Adrenal gland (tissue), 12 donors: Measurements from ENCODE around the gene DCDC2. TPM values are rescaled to one million over a fixed set of nuclear protein-coding genes. Genes with fewer than 3 reads are reported as not detected.
"Not testable (repeated sequence)": the region's sequence is repeated elsewhere in the genome, so short reads cannot be mapped to it uniquely, and the experiment has no call there.

Experiments used
- DNase-seq, 7 donors: peaks; one replicate each; pipeline ENCODE4 v3.0.0-alpha.2; 2019 to 2020
- H3K27ac ChIP-seq, 5 donors: fragments of 200-600 bp; sonication (generic) in 4 of 5; 1 replicate in 3 of 5; 2 replicates in 2 of 5; pipeline versions ENCODE4 v1.5.1 to v1.8.0; 2016 to 2020; ENCODE audit warnings: mild to moderate bottlenecking in 1 of 5
- H3K27me3 ChIP-seq: fragments of 200-600 bp; 2 replicates; pipeline ENCODE4 v1.8.0; 2021
- H3K36me3 ChIP-seq, 2 donors: fragments of 200-600 bp; replicated peaks in 1 of 2; 1 replicate in 1 of 2; 2 replicates in 1 of 2; pipeline versions ENCODE4 v1.5.1 to v1.8.0; 2018 to 2022
- H3K4me1 ChIP-seq, 2 donors: fragments of 200-600 bp; replicated peaks in 1 of 2; 1 replicate in 1 of 2; 2 replicates in 1 of 2; pipeline versions ENCODE4 v1.5.1 to v1.8.0; 2018 to 2021
- H3K4me3 ChIP-seq, 4 donors: fragments of 200-600 bp; sonication (generic) in 3 of 4; one replicate each; pipeline ENCODE4 v1.5.1; 2016 to 2018
- H3K9me3 ChIP-seq, 3 donors: fragments of 200-600 bp; sonication (generic) in 1 of 3; replicated peaks in 1 of 3; 1 replicate in 2 of 3; 2 replicates in 1 of 3; pipeline versions ENCODE4 v1.5.1 to v1.8.0; 2016 to 2021
- POLR2A ChIP-seq, 2 donors: fragments of 450-650 bp; IDR thresholded peaks; one replicate each; pipeline ENCODE4 v1.6.1; 2017; ENCODE audit warnings: antibody characterized with exemption in 2 of 2, mild to moderate bottlenecking in 2 of 2, moderate library complexity in 1 of 2
- WGBS, 4 donors: extraction: QIAGEN DNeasy Blood & Tissue Kit in 2 of 4; methylation state at CpG; one replicate each; pipeline versions ENCODE4 v1.1.5 to v1.1.7; 2013 to 2017; 5-methylcytosine and 5-hydroxymethylcytosine counted together
- intact Hi-C, 2 donors: fragments of 100-400 bp; cut with DNase I; formaldehyde crosslinking; loops; one replicate each; pipeline versions ENCODE4 v1.14.1 to v1.15.0; 2022 to 2023
- polyA plus RNA-seq, 3 donors: library from polyadenylated mRNA; stranded (reverse); fragments of 200-250 nt in 2 of 3; fragments of 350-450 nt in 1 of 3; fragmentation: Illumina TruSeq in 1 of 3; extraction: RNeasy Lipid Tissue Mini Kit (QIAGEN cat#74804) in 1 of 3; gene quantifications; one replicate each; pipeline ENCODE4 v1.2.3, GENCODE V29; 2013 to 2014
- total RNA-seq, 9 donors: library from RNA; depleted of rRNA in 4 of 9; stranded (reverse); fragments of >200 nt in 4 of 9; fragments of 120-200 nt in 1 of 9; fragmentation: NEBNext Ultra II Directional in 1 of 9; extraction: Animal tissue kit (Norgen Biotek cat#: 25700) in 1 of 9; gene quantifications; one replicate each; pipeline versions ENCODE4 v1.1.0 to v1.2.4, GENCODE V29; 2013 to 2023
- TF ChIP-seq, protein P1 (sequence below), 6 experiments: fragments of 450-650 bp in 4 of 6; fragments of 200-600 bp in 2 of 6; sonication (generic) in 1 of 6; IDR thresholded peaks; 1 replicate in 5 of 6; 2 replicates in 1 of 6; pipeline versions ENCODE4 v1.5.1 to v1.8.0; 2016 to 2021; ENCODE audit warnings: antibody characterized with exemption in 6 of 6, mild to moderate bottlenecking in 2 of 6, moderate library complexity in 1 of 6
- donor health status: healthy with polysubstance abuse.
- donor health status: Bipolar disorder and iron deficiency.
- donor health status: DM: yes; HTN: yes; CAD: no.
- donor health status: DM: no; HTN: no; CAD: no.
- donor health status: DM: no; HTN: no; CAD: no.
- donor health status: DM: yes; HTN: yes; CAD: no.

The DCDC2 gene
- total and polyA plus RNA-seq, 12 donors, result 0.06 to 3.6 (median 1.0) TPM

DNA sequence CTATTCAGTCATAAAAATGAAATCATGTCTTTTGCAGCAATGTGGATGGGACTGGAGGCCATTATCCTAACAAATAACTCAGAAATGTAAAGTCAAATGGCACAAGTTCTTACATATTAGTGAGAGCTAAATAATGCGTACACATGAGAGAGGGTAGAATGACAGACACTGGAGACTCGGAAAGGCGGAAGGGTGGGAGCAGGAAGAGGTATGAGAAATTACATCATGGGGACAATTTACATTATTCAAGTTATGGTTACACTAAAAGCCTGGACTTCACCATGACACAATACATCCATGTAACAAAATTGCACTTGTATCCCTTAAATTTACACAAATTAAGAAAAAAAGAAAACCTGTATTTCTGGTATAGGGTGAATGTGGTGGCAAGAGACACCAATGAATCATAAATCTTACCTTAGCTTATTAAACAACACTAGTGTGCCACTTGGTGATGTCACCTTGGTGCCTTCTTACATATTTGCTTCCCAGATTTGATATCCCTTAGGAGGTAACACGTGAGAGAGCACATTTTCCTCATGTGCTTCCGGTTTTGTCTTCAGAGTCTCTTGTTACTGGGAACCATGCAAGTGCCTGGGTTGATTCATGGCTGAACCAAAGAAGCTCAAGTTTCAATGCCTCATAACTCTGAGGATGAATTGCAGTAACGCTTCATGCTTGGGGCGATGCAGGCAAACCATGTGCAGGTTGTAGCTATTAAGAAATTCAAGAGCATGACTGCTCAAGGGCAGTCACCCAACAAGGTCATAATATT lies 84.6 kb downstream of the DCDC2 start:
- Histone ChIP-seq H3K36me3 (no peaks in the 10 kb centered on the region), H3K4me1 (no peaks in the 10 kb centered on the region), H3K27ac (no peak overlapping the region), H3K9me3 (no peaks in the 10 kb centered on the region), H3K27me3 (no peaks in the 10 kb centered on the region), H3K4me3 (no peak overlapping the region)
- WGBS, 4 donors, result 55 to 68% (median 62%) methylated on average over 7 of the region's 7 CpGs
- no peak for DNase-seq
- no peak for TF ChIP-seq POLR2A (IDR thresholded peaks at IDR 0.05)
- TF ChIP-seq, protein P1, sequence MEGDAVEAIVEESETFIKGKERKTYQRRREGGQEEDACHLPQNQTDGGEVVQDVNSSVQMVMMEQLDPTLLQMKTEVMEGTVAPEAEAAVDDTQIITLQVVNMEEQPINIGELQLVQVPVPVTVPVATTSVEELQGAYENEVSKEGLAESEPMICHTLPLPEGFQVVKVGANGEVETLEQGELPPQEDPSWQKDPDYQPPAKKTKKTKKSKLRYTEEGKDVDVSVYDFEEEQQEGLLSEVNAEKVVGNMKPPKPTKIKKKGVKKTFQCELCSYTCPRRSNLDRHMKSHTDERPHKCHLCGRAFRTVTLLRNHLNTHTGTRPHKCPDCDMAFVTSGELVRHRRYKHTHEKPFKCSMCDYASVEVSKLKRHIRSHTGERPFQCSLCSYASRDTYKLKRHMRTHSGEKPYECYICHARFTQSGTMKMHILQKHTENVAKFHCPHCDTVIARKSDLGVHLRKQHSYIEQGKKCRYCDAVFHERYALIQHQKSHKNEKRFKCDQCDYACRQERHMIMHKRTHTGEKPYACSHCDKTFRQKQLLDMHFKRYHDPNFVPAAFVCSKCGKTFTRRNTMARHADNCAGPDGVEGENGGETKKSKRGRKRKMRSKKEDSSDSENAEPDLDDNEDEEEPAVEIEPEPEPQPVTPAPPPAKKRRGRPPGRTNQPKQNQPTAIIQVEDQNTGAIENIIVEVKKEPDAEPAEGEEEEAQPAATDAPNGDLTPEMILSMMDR (IDR thresholded peaks at IDR 0.05), result no peak
- intact Hi-C loops, result no loop called here

- Histone ChIP-seq H3K27me3 (no peaks in the 10 kb centered on the region), H3K36me3 (no peaks in the 10 kb centered on the region), H3K4me1 (no peaks in the 10 kb centered on the region), H3K27ac (no peak overlapping the region), H3K9me3 (no peaks in the 10 kb centered on the region), H3K4me3 (no peak overlapping the region)
- TF ChIP-seq, protein P1 (IDR thresholded peaks at IDR 0.05), result no peak
- no peak for TF ChIP-seq POLR2A (IDR thresholded peaks at IDR 0.05)
- no peak for DNase-seq
- intact Hi-C loops, result no loop called here
Measured at GRCh38 chr6:24272553-24272952, 85.3 kb downstream of the DCDC2 start.

GRCh38 chr6:24272148-24272547 lies 85.7 kb downstream of the DCDC2 start:
- DNase-seq, result no peak
- H3K36me3 ChIP-seq, result no peaks in the 10 kb centered on the region
- 78 to 90% (median 89%) methylated on average over 1 of the region's 1 CpG for WGBS, 4 donors
- H3K27me3 ChIP-seq, result no peaks in the 10 kb centered on the region
- no peak for TF ChIP-seq POLR2A (IDR thresholded peaks at IDR 0.05)
- TF ChIP-seq, protein P1 (IDR thresholded peaks at IDR 0.05), result no peak
- no peak overlapping the region for H3K4me3 ChIP-seq
- H3K4me1 ChIP-seq, result no peaks in the 10 kb centered on the region
- no peaks in the 10 kb centered on the region for H3K9me3 ChIP-seq
- intact Hi-C loops, result no loop called here
- H3K27ac ChIP-seq, result no peak overlapping the region

- 60 to 100% (median 64%) methylated on average over 1 of the region's 1 CpG for WGBS, 4 donors
- H3K36me3 ChIP-seq, result no peaks in the 10 kb centered on the region
- H3K4me3 ChIP-seq, result no peak overlapping the region
- no peaks in the 10 kb centered on the region for H3K27me3 ChIP-seq
- intact Hi-C loops, result no loop called here
- TF ChIP-seq POLR2A (IDR thresholded peaks at IDR 0.05), result no peak
- TF ChIP-seq, protein P1 (IDR thresholded peaks at IDR 0.05), result no peak
- DNase-seq, result no peak
- no peaks in the 10 kb centered on the region for H3K9me3 ChIP-seq
- no peaks in the 10 kb centered on the region for H3K4me1 ChIP-seq
- H3K27ac ChIP-seq, result no peak overlapping the region
Measured at GRCh38 chr6:24270011-24270410, 87.8 kb downstream of the DCDC2 start.

GRCh38 chr6:24258214-24258613 lies 99.6 kb downstream of the DCDC2 start:
- H3K4me3 ChIP-seq, H3K4me1 ChIP-seq, H3K9me3 ChIP-seq, H3K36me3 ChIP-seq, H3K27me3 ChIP-seq, intact Hi-C loops, DNase-seq, H3K27ac ChIP-seq: not testable (repeated sequence)
- WGBS, 4 donors, result 76 to 89% (median 82%) methylated on average over 5 to 6 of the region's 6 CpGs
